Fibroblast of gingiva (primary cell): Measurements from ENCODE around the gene ITPK1.
A peak's percentile ranks its signal among the peaks of the same experiment; 100 is the strongest.
"Not testable (repeated sequence)": the region's sequence is repeated elsewhere in the genome, so short reads cannot be mapped to it uniquely, and the experiment has no call there.

Source experiments
- DNase-seq: peaks from one replicate; pipeline ENCODE4 v3.0.0-alpha.2; 2011; ENCODE audit warnings: low read depth

The ITPK1 gene

GRCh38 chr14:93131257-93131820 is 15.6 kb upstream of the ITPK1 start:
- DNase-seq: not testable (repeated sequence)

DNA sequence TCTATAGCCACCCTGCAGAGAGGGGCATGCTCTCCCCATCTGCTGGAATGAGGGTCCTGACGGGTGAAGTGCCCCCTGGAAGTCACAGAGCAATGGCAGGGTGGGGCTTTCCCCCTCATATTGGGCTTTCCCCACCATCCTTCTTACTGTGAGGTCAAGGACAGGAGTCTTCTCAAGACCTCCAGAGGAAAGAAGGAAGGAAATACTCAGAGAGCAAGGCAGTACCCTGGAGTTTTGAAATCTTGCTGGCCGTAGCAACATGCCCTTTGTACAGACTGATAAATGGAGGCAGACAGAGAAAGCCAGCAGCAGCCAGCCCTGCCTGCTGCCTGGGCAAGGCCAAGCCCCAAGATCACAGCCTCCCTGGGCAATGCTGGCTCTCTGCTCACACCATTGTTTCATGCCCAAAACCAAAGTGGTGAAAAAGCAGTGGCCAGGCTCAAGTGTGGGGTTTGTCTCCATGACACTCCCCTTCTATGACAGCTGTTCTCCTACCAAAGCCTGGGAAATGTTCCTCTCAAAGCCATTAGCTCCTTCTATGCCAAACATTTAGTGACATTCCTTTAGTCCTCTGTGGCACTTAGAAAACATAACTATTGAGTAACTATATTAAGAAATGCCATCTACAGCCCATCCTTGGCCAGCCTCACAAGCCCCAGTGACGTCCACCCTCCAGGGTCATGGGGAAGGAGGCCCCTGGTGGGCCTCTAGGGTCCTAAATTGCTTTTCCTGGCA is 13.2 kb upstream of the ITPK1 start:
- peak; percentile 63 for DNase-seq

- no peak for DNase-seq
These were observed 10.4 kb upstream of the ITPK1 start for GRCh38 chr14:93126111-93126510.

- DNase-seq: no peak
These were observed 7.1 kb upstream of the ITPK1 start for GRCh38 chr14:93122826-93123225.

DNA sequence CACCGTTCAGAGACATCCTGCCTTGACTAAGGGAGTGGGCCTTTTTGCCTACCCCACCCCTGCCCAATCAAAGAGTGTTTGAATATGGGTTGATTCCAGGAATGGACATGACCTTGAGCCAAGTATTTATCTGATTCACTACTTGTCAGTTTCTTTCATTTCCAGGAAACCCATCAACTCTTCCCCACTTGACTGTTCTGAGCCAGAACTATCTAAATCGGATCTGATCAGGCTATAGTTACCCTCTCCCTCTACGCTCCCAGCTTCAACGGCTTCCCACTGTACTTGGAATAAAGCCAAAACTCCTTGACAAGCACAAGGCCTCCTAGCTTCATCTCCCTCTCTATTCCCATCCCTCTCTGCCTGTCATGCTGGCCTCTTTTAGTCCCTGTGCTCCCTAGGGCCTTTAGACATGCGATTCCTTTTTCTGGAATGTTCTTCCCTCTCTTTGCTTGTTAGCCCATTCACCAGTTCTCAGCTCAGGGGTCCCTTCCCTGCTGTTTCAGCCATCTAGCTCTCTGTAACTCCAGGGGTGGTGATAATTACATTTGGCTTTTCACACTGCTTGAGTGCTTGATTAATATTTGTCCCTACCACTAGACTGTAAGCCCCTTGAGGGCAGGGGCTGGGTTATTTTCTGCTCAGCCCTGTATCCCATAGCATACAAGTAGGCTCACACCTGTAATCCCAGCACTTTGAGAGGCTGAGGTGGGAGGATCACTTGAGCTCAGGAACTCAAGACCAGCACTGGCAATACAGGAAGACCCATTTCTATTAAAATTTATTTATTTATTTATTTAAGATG is 5.5 kb upstream of the ITPK1 start:
- DNase-seq: no peak

DNA sequence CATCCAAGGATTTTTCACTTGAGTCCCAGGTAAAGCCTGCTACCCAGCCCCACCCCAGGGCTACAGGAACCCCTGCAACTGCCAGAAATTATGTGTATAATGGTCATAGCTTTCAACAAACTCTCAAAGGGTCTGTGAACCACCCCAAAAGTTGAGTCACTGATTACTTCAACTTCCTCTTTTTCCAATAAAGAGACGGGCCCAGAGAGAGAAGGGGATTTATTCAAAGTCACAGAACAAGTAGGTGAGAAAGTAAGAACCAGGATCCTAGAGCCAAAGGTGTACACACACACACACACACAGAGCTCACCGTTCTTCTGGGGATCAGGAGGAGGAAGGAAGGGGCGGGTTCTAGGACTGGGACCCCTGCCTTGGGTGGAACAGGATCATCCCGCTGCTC is 4.8 kb upstream of the ITPK1 start:
- DNase-seq: no peak

DNA sequence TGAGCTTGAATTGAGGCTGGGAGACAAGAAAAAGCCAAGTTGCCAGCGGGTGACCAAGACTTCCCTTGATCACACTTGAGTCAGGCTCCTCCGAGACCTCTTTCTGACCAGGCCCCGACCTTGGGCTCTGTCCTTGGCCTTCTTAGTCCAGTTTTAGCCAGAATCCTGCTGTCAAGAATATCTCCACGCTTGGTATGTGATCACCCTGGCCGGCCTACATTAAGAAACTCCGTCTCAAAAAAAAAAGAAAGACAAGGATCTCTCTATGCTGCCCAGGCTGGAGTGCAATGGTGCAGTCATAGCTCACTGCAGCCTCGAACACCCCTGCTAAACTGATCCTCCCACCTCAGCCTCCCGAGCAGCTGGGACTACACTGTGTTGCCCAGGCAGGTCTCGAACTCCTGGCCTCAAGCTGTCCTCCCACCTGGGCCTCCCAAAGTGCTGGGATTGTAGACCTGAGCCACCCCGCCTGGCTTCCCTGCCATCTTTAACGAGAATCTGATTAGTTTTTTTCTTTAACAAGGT is 1.0 kb upstream of the ITPK1 start:
- DNase-seq: no peak

DNA sequence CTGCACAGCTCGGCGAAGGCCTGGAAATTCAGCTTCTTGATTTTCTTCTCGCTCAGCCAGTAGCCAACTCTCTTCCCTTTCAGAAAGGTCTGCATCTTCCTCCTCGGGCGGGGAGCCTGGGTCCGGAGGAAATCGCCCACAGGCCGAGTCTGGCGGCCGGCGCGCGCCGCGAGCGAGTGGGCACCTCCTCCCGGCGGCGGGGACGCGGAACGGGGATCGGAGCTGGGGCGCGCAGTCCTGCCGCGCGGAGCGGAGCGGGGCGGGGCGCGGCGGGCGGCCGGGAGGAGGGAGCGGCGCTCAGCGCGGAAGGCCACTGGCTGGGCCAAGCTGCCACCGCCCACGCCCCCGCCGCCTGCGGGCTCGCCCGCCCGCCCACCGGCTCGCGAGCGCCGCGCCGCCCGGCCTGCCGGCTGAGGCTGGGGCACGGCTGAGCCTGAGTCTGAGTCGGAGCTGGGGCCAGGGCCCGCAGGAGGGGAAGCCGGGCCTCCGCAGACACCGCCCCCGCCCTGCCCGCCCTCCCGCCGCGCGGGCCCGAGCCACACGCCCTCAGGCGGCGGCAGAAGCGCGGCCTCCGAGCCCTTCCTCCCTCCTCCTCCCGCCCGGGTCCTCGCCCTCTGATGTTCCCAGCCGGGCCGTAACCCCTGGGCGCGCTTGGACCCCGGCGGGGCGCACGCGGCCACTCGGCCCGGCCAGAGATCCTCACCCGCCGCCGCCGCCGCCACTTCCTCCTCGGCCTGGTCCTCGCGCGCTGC is 480 bp downstream of the ITPK1 start:
- DNase-seq: peak; percentile 88

DNA sequence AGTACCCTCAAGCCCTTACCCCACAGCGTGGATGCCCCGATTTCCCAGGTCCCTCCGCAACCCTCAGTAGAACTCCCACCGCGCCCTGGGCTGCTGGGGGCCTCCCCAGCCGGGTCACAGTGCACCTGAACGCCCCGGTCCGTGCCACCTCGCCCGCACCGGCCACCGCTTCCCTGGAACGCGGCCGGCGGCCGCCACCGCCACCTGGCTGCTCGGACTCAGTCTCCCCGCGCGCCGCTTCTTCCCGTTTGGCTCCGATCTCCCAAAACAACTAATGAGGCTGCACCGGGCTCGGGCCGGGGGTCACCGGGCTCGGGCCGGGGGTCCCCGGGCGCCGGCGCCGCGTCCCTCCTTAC is 1.0 kb downstream of the ITPK1 start:
- no peak for DNase-seq

- DNase-seq: no peak
These were observed 1.5 kb downstream of the ITPK1 start for GRCh38 chr14:93114068-93114710.

GRCh38 chr14:93113678-93114067 is 2.1 kb downstream of the ITPK1 start:
- no peak for DNase-seq

- DNase-seq: peak; percentile 85
These were observed 2.6 kb downstream of the ITPK1 start for GRCh38 chr14:93112891-93113677.

GRCh38 chr14:93111541-93111940 is 4.2 kb downstream of the ITPK1 start:
- not testable (repeated sequence) for DNase-seq

- DNase-seq: no peak
These were observed 4.8 kb downstream of the ITPK1 start for GRCh38 chr14:93110856-93111419.

GRCh38 chr14:93109572-93110481 is 5.9 kb downstream of the ITPK1 start:
- DNase-seq: no peak

DNA sequence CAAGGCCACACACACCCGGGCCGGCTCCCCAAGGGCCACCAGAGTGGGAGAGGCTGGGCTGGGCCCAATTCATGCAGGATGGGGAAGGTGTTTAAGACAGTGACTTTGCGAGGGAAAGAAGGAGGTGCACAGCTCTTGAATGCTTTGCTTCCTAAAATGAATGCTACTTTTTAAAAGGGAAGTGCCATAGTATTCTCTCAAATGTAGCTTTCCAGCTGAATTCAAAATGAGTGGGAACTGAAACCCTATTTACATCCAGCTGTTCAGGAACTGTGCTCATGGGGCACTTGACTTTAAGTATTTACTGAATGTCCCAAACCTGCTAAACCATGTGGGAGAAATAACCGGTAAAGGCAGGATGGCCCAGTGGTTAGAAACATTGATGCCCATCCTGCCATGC is 7.6 kb downstream of the ITPK1 start:
- no peak for DNase-seq

- DNase-seq: no peak
These were observed 8.3 kb downstream of the ITPK1 start for GRCh38 chr14:93107453-93107852.

DNA sequence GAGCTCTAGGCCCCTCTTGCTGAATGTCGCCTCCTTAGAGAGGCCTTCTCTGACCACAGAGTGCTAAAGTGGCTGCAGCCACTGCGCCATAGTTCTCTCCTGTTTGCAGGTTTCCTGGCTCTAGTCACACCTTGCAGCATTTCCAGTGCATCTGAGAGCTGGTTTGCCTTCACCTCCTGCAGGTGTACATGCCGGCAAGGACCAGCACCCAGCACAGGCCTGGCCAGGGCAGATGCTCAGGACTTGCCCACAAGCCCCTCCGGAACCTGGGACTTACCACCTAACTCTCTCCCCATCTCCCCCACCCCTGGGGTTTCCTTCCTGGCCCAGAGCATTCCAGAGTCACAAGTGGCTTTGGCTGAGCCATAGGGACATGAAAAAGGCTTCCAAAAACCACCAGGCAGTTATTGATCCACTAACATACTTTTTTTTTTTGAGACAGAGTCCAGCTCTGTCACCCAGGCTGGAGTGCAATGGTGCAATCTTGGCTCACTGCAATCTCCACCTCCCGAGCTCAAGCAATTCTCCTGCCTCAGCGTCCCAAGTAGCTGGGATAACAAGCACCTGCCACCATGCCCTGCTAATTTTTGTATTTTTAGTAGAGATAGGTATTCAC is 9.1 kb downstream of the ITPK1 start:
- DNase-seq: no peak

DNA sequence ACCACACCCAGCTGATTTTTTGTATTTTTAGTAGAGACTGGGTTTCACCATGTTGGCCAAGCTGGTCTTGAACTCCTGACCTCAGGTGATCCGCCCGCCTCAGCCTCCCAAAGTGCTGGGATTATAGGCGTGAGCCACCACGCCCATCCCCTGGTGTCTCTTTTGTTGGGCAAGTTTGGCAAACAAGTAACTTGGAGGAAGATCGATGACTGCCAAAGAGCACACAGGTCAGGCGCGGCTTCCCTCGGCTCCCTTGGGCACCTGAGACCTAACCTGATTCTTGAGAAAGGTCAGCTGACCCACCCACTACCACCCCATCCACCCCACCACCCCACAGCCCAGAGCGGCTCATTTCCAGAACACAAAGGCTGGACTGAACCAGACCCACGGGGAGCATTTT is 9.9 kb downstream of the ITPK1 start:
- not testable (repeated sequence) for DNase-seq
